ENCODE results near the gene IQCH. TPM values are rescaled to one million over a fixed set of nuclear protein-coding genes. Genes with fewer than 3 reads are reported as not detected.
A peak's percentile ranks its signal among the peaks of the same experiment; 100 is the strongest.

The IQCH gene
- total and polyA plus RNA-seq, 2 of the 4 experiments (the other 2 are of a cell fraction): 0.60 to 2.5 TPM

DNA sequence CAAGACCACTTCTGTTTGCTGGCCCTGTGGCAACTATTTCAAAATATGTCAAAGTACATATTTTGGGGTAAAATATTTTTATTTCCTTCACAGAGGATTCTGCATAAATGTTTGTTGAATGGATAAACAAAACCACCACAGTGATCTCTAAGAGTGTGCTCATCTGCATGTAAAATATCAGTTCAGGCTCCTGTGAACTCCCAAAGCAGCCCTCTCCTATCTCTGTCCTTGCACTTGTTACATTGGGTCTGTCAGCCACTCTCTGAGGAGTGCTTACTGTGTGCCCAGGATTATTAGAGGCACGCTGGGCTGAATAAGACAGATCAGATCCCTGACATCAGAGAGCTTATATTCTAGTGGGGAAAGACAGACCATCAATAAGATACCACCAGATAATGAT lies 27.1 kb downstream of the IQCH start:
- dilution Hi-C loops (cut with HindIII; ENCODE audit: low sequenced_read_pairs, unreplicated experiment): no loop called here
- H3K4me3 ChIP-seq (ENCODE audit: insufficient read depth, low read depth, low read length): no peak overlapping the region
- POLR2A ChIA-PET (ENCODE audit: unreplicated experiment): interaction anchor here (0.7 kb wide), 1 partner anchor 12 kb away, joined by 3 read pairs; no protein-coding TSS in a partner anchor

More for the DNA sequence above, 27.1 kb downstream of the IQCH start:
- intact Hi-C loops (cut with micrococcal nuclease): no loop called here
- Histone ChIP-seq H4K8ac (ENCODE audit: low read depth in 2 of 2, low read length in 2 of 2) (no peak overlapping the region), H4K91ac (ENCODE audit: insufficient read depth, low read depth, low read length) (no peak overlapping the region), H3K79me1 (ENCODE audit: low read depth in 1 of 2, low read length in 2 of 2) (no peaks in the 10 kb centered on the region), H3K27me3 (ENCODE audit: control insufficient read depth, insufficient read depth, low read length) (no peaks in the 10 kb centered on the region), H3K4me2 (ENCODE audit: low read depth, low read length) (no peak overlapping the region), H3K36me3 (ENCODE audit: control insufficient read depth, insufficient read depth, low read length) (no peaks in the 10 kb centered on the region), H3K23ac (ENCODE audit: low read depth, low read length) (no peak overlapping the region), H2AK5ac (ENCODE audit: low read depth, low read length) (no peak overlapping the region), H4K5ac (ENCODE audit: low read depth, low read length) (no peak overlapping the region), H3K18ac (ENCODE audit: low read depth, low read length) (no peak overlapping the region), H3K4ac (ENCODE audit: low read depth, low read length) (no peak overlapping the region), H2AK9ac (replicated peaks; ENCODE audit: low read depth, low read length, poor library complexity) (no peak overlapping the region), H3K4me1 (ENCODE audit: control insufficient read depth, insufficient read depth, low read length) (no peaks in the 10 kb centered on the region; the same call in 1 of the 2 replicates), H2BK5ac (ENCODE audit: low read depth, low read length, poor library complexity, severe bottlenecking) (no peak overlapping the region), H3K9me1 (ENCODE audit: insufficient read depth, low read length) (no peaks in the 10 kb centered on the region), H3K27ac (ENCODE audit: insufficient read depth, low read length) (no peak overlapping the region), H2BK15ac (ENCODE audit: low read depth, low read length) (no peak overlapping the region), H3K9ac (ENCODE audit: low read depth, low read length) (no peak overlapping the region), H3K9me3 (ENCODE audit: control insufficient read depth, insufficient read depth, low read length) (no peaks in the 10 kb centered on the region), H3K56ac (ENCODE audit: extremely low read depth, insufficient read depth, low read length) (no peak overlapping the region), H4K20me1 (ENCODE audit: insufficient read depth, low read length) (no peaks in the 10 kb centered on the region), H2BK20ac (ENCODE audit: low read depth, low read length) (no peak overlapping the region), H2BK120ac (ENCODE audit: low read depth, low read length) (no peak overlapping the region), H3K14ac (replicated peaks; ENCODE audit: low read depth, low read length) (no peak overlapping the region), H2AFZ (replicated peaks; ENCODE audit: low read length, poor library complexity) (no peak overlapping the region)
- no peak for DNase-seq
- CTCF ChIA-PET: interaction anchor here (0.6 to 0.7 kb wide), 2 partner anchors 48 to 81 kb away, joined by 3 read pairs; no protein-coding TSS in a partner anchor
- BruUV-seq (replicated peaks): no TSS peak
- TF ChIP-seq, protein P1, sequence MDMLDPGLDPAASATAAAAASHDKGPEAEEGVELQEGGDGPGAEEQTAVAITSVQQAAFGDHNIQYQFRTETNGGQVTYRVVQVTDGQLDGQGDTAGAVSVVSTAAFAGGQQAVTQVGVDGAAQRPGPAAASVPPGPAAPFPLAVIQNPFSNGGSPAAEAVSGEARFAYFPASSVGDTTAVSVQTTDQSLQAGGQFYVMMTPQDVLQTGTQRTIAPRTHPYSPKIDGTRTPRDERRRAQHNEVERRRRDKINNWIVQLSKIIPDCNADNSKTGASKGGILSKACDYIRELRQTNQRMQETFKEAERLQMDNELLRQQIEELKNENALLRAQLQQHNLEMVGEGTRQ (IDR thresholded peaks at IDR 0.05; ENCODE audit: low read depth, low read length): no peak
- TF ChIP-seq BHLHE40 (IDR thresholded peaks at IDR 0.05; ENCODE audit: low read depth, low read length) (no peak), MAZ (IDR thresholded peaks at IDR 0.05; ENCODE audit: borderline replicate concordance, low read depth, low read length) (no peak), RCOR1 (IDR thresholded peaks at IDR 0.05; ENCODE audit: insufficient replicate concordance, low read length) (no peak), MXI1 (IDR thresholded peaks at IDR 0.05; ENCODE audit: borderline replicate concordance, low read depth, low read length) (no peak), FOS (IDR thresholded peaks at IDR 0.05; ENCODE audit: low read depth, low read length) (no peak), CHD1 (IDR thresholded peaks at IDR 0.05; ENCODE audit: low read depth, low read length) (no peak), RFX5 (IDR thresholded peaks at IDR 0.05; ENCODE audit: low read depth, low read length) (no peak), SMC3 (IDR thresholded peaks at IDR 0.05; ENCODE audit: low read depth, low read length) (no peak), CEBPB (IDR thresholded peaks at IDR 0.05; ENCODE audit: low read depth, low read length) (no peak), NFE2L2 (IDR thresholded peaks at IDR 0.05; ENCODE audit: low read depth, low read length) (no peak), RAD21 (IDR thresholded peaks at IDR 0.05; ENCODE audit: low read length) (no peak), POLR2A (IDR thresholded peaks at IDR 0.05; ENCODE audit: low read depth, low read length) (no peak)
- TF ChIP-seq, protein P2, sequence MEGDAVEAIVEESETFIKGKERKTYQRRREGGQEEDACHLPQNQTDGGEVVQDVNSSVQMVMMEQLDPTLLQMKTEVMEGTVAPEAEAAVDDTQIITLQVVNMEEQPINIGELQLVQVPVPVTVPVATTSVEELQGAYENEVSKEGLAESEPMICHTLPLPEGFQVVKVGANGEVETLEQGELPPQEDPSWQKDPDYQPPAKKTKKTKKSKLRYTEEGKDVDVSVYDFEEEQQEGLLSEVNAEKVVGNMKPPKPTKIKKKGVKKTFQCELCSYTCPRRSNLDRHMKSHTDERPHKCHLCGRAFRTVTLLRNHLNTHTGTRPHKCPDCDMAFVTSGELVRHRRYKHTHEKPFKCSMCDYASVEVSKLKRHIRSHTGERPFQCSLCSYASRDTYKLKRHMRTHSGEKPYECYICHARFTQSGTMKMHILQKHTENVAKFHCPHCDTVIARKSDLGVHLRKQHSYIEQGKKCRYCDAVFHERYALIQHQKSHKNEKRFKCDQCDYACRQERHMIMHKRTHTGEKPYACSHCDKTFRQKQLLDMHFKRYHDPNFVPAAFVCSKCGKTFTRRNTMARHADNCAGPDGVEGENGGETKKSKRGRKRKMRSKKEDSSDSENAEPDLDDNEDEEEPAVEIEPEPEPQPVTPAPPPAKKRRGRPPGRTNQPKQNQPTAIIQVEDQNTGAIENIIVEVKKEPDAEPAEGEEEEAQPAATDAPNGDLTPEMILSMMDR (conservative IDR thresholded peaks at IDR 0.05; ENCODE audit: low read depth, low read length): no peak
- TF ChIP-seq, protein P3, sequence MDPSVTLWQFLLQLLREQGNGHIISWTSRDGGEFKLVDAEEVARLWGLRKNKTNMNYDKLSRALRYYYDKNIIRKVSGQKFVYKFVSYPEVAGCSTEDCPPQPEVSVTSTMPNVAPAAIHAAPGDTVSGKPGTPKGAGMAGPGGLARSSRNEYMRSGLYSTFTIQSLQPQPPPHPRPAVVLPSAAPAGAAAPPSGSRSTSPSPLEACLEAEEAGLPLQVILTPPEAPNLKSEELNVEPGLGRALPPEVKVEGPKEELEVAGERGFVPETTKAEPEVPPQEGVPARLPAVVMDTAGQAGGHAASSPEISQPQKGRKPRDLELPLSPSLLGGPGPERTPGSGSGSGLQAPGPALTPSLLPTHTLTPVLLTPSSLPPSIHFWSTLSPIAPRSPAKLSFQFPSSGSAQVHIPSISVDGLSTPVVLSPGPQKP (IDR thresholded peaks at IDR 0.05; ENCODE audit: borderline replicate concordance, low read depth, low read length): no peak
- in situ Hi-C loops (cut with MboI; ENCODE audit: low sequenced_read_pairs): no loop called here
- no CpG with 5 or more reads among the region's 1 CpG for WGBS, 2 experiments (ENCODE audit: extremely low coverage in 2 of 2, insufficient read length in 1 of 2)
- peak; percentile 73 for ATAC-seq (ENCODE audit: low read depth)
